CD4-positive, alpha-beta T cell (primary cell): Measurements from ENCODE around the gene FBXL15. TPM values are rescaled to one million over a fixed set of nuclear protein-coding genes. Genes with fewer than 3 reads are reported as not detected.

Experiments used
- ATAC-seq: fragments of 200-7000 bp; cut with Tn5 transposase; one replicate; pipeline ENCODE4 v1.10.0; 2022; ENCODE audit warnings: mild to moderate bottlenecking; ENCODE audit not compliant: poor library complexity
- CTCF ChIA-PET: fragments of 350-600 bp; sonication (Branson Sonifier 250); formaldehyde crosslinking; loops from one replicate; lab custom pipeline; 2021; ENCODE audit warnings: antibody characterized with exemption, inconsistent platforms; lab: Charles Lee
- POLR2A ChIA-PET: fragments of 350-600 bp; sonication (Branson Sonifier 250); formaldehyde crosslinking; loops from one replicate; lab custom pipeline; 2021; ENCODE audit warnings: antibody characterized with exemption, inconsistent platforms; lab: Charles Lee
- DNase-seq, 14 experiments: peaks; one replicate each; pipeline ENCODE4 v3.0.0-alpha.2; 2013 to 2020; ENCODE audit warnings: mixed read lengths in 2 of 14
- H3K27ac ChIP-seq, 2 donors: one replicate each; pipeline versions ENCODE4 v1.5.1 to v1.7.0; 2013; ENCODE audit warnings: low read length in 2 of 2, low read depth in 1 of 2, mild to moderate bottlenecking in 1 of 2
- H3K27me3 ChIP-seq, 2 experiments: 1 replicate in 1 of 2; 2 replicates in 1 of 2; pipeline versions ENCODE4 v1.6.1 to v1.7.0; 2013; ENCODE audit warnings: low read length in 2 of 2, control low read depth in 1 of 2, mild to moderate bottlenecking in 1 of 2, moderate library complexity in 1 of 2; ENCODE audit not compliant: insufficient read depth in 2 of 2, control insufficient read depth in 1 of 2
- H3K36me3 ChIP-seq: one replicate; pipeline ENCODE4 v1.6.1; 2013; ENCODE audit warnings: low read length, control low read depth; ENCODE audit not compliant: insufficient read depth
- H3K4me1 ChIP-seq: one replicate; pipeline ENCODE4 v1.6.1; 2013; ENCODE audit warnings: low read length, control low read depth; ENCODE audit not compliant: insufficient read depth
- H3K4me3 ChIP-seq: one replicate; pipeline ENCODE4 v1.5.1; 2013; ENCODE audit warnings: mild to moderate bottlenecking, low read length, moderate library complexity
- H3K9me3 ChIP-seq, 2 experiments: 1 replicate in 1 of 2; 2 replicates in 1 of 2; pipeline versions ENCODE4 v1.6.1 to v1.7.0; 2013; ENCODE audit warnings: low read length in 2 of 2, mild to moderate bottlenecking in 2 of 2, control low read depth in 1 of 2, moderate library complexity in 1 of 2; ENCODE audit not compliant: control insufficient read depth in 1 of 2, insufficient read depth in 1 of 2
- H3K27ac Mint-ChIP-seq: one replicate; pipeline ENCODE4 v1.8.0; 2020; ENCODE audit warnings: mixed read lengths
- H3K27me3 Mint-ChIP-seq: one replicate; pipeline ENCODE4 v1.8.0; 2021; ENCODE audit warnings: mixed read lengths
- H3K36me3 Mint-ChIP-seq: one replicate; pipeline ENCODE4 v1.8.0; 2021; ENCODE audit warnings: low read depth, mixed read lengths
- H3K4me1 Mint-ChIP-seq: one replicate; pipeline ENCODE4 v1.8.0; 2021; ENCODE audit warnings: low read depth, mixed read lengths
- H3K4me3 Mint-ChIP-seq: one replicate; pipeline ENCODE4 v1.8.0; 2020; ENCODE audit warnings: mild to moderate bottlenecking, mixed read lengths
- H3K9me3 Mint-ChIP-seq: one replicate; pipeline ENCODE4 v1.8.0; 2020; ENCODE audit warnings: mixed read lengths
- CTCF ChIP-seq: fragments of 200-600 bp; IDR thresholded peaks from one replicate; pipeline ENCODE4 v1.8.0; 2022; ENCODE audit warnings: antibody characterized with exemption, mild to moderate bottlenecking
- intact Hi-C, 2 experiments: fragments of 100-400 bp; cut with DNase I in 1 of 2; cut with micrococcal nuclease in 1 of 2; formaldehyde crosslinking; loops; one replicate each; pipeline versions ENCODE4 v1.15.1 to v1.9.0; 2023 to 2025; cut with DNase I, micrococcal nuclease
- total RNA-seq, 174 experiments: library from RNA in 2 of 174; stranded (reverse) in 2 of 174; gene quantifications; one replicate each; pipeline ENCODE4 v1.2.3 and lab custom pipeline; 2021 to 2026

Gene FBXL15
- total RNA-seq, 2 experiments from 2014 or later: 10.2 to 10.4 TPM

- POLR2A ChIA-PET: interaction anchor here (1.3 to 5.9 kb wide), 6 partner anchors 15 to 69 kb away, joined by 3 to 131 read pairs (median 9); partner anchors contain the start of genes ACTR1A, C10orf95, FBXL15 and NFKB2
- peak; percentile 7 for ATAC-seq
- Histone ChIP-seq H3K36me3 (peaks cover 1% of the 10 kb centered on the region), H3K9me3 (no peaks in the 10 kb centered on the region), H3K4me3 (peak overlapping the region; percentile 64), H3K27me3 (no peaks in the 10 kb centered on the region), H3K27ac (peak overlapping the region; percentile 59 to 71), H3K4me1 (peaks cover 68% of the 10 kb centered on the region)
- H3K36me3 Mint-ChIP-seq: peaks cover 10% of the 10 kb centered on the region
- DNase-seq: peak in 4 of 14 experiments; percentile 36 to 52 (median 42)
- intact Hi-C loops: no loop called here
- peaks cover 64% of the 10 kb centered on the region for H3K4me1 Mint-ChIP-seq
- no peaks in the 10 kb centered on the region for H3K27me3 Mint-ChIP-seq
- TF ChIP-seq CTCF: no peak
- H3K4me3 Mint-ChIP-seq: peak overlapping the region; percentile 85
- peak overlapping the region; percentile 92 for H3K27ac Mint-ChIP-seq
- no peaks in the 10 kb centered on the region for H3K9me3 Mint-ChIP-seq
- CTCF ChIA-PET: interaction anchor here (0.6 to 1.3 kb wide), 4 partner anchors 13 to 306 kb away, joined by 3 to 4 read pairs (median 3); no protein-coding TSS in a partner anchor
Measured at GRCh38 chr10:102435529-102436233, 15.0 kb downstream of the FBXL15 start.

DNA sequence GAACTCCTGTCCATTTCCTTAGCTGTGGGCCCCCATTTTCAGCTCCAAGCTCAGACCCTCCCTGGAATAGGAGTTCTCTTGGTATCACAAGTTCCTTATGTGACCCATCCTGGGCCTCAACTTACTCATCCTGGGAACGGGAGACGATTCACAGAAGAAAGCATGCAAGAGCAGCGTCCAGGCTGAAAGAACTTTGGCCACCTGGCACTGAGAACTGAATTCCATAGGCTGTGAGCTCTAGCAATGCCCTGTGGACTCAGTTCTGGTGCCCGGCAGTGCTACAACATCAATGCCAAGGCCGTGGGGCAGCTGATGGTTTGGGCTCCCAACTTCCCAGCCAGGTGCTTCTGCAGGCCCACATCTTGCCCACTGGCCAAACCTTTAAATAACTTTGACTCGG lies 15.7 kb downstream of the FBXL15 start:
- Histone ChIP-seq H3K4me3 (peak overlapping the region; percentile 64), H3K9me3 (no peaks in the 10 kb centered on the region), H3K4me1 (peaks cover 67% of the 10 kb centered on the region), H3K36me3 (no peaks in the 10 kb centered on the region), H3K27ac (peak overlapping the region in 1 of 2 donors; percentile 33), H3K27me3 (no peaks in the 10 kb centered on the region)
- no peak for ATAC-seq
- Mint-ChIP-seq H3K36me3 (peaks cover 10% of the 10 kb centered on the region), H3K27me3 (no peaks in the 10 kb centered on the region), H3K4me3 (peak overlapping the region; percentile 85), H3K9me3 (no peaks in the 10 kb centered on the region), H3K4me1 (peaks cover 64% of the 10 kb centered on the region), H3K27ac (peak overlapping the region; percentile 92)
- ChIA-PET CTCF (interaction anchor here (0.7 to 1.3 kb wide), 3 partner anchors 13 to 207 kb away, joined by 3 to 4 read pairs (median 4); no protein-coding TSS in a partner anchor), POLR2A (interaction anchor here (0.7 to 5.9 kb wide), 8 partner anchors 14 to 450 kb away, joined by 3 to 131 read pairs (median 4); partner anchors contain the start of genes ACTR1A, C10orf95, FBXL15 and NFKB2)
- DNase-seq: no peak
- intact Hi-C loops: no loop called here
- no peak for TF ChIP-seq CTCF

- ATAC-seq (no peak), DNase-seq (no peak)
- CTCF ChIA-PET: interaction anchor here (0.8 to 1.3 kb wide), 2 partner anchors 11 to 208 kb away, joined by 3 to 4 read pairs; no protein-coding TSS in a partner anchor
- Histone ChIP-seq H3K4me3 (no peak overlapping the region), H3K36me3 (no peaks in the 10 kb centered on the region), H3K27ac (no peak overlapping the region), H3K9me3 (no peaks in the 10 kb centered on the region), H3K4me1 (peaks cover 58% of the 10 kb centered on the region), H3K27me3 (no peaks in the 10 kb centered on the region)
- peaks cover 4% of the 10 kb centered on the region for H3K36me3 Mint-ChIP-seq
- H3K27ac Mint-ChIP-seq: peak overlapping the region; percentile 19
- no peak overlapping the region for H3K4me3 Mint-ChIP-seq
- no peaks in the 10 kb centered on the region for H3K9me3 Mint-ChIP-seq
- POLR2A ChIA-PET: interaction anchor here (1.3 to 3.2 kb wide), 2 partner anchors 16 to 28 kb away, joined by 3 to 28 read pairs; partner anchors contain the start of gene FBXL15
- TF ChIP-seq CTCF: no peak
- intact Hi-C loops: no loop called here
- H3K27me3 Mint-ChIP-seq: no peaks in the 10 kb centered on the region
- peaks cover 53% of the 10 kb centered on the region for H3K4me1 Mint-ChIP-seq
Measured at GRCh38 chr10:102437515-102437914, 16.9 kb downstream of the FBXL15 start.
